NB4 (cell line): ENCODE measurements around the gene MS4A8.

Experiments
- DNase-seq: peaks from one replicate; pipeline ENCODE4 v3.0.0; 2010; ENCODE audit warnings: low read depth
- H3K4me3 ChIP-seq: one replicate; pipeline ENCODE4 v1.5.1; 2011; ENCODE audit warnings: mild to moderate bottlenecking, low read depth, low read length, moderate library complexity
- MYC ChIP-seq: IDR thresholded peaks from 2 replicates; pipeline ENCODE4 v1.6.1; 2011; ENCODE audit warnings: low read depth, low read length
- POLR2A ChIP-seq: IDR thresholded peaks from 2 replicates; pipeline ENCODE4 v1.6.1; 2011; ENCODE audit warnings: mild to moderate bottlenecking; ENCODE audit not compliant: insufficient read length; ENCODE audit errors: extremely low read depth
- TF ChIP-seq, protein P1 (sequence below): IDR thresholded peaks from 2 replicates; pipeline ENCODE4 v1.6.1; 2011; ENCODE audit warnings: low read depth, low read length
- TF ChIP-seq, protein P2 (sequence below): IDR thresholded peaks from one replicate; pipeline ENCODE4 v1.5.1; 2012; ENCODE audit warnings: low read depth, low read length

Gene MS4A8

GRCh38 chr11:60718524-60719316 is 19.3 kb downstream of the MS4A8 start:
- no peak for DNase-seq
- no peak overlapping the region for H3K4me3 ChIP-seq
- TF ChIP-seq POLR2A: no peak
- TF ChIP-seq, protein P1, sequence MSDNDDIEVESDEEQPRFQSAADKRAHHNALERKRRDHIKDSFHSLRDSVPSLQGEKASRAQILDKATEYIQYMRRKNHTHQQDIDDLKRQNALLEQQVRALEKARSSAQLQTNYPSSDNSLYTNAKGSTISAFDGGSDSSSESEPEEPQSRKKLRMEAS: no peak
- TF ChIP-seq, protein P2, sequence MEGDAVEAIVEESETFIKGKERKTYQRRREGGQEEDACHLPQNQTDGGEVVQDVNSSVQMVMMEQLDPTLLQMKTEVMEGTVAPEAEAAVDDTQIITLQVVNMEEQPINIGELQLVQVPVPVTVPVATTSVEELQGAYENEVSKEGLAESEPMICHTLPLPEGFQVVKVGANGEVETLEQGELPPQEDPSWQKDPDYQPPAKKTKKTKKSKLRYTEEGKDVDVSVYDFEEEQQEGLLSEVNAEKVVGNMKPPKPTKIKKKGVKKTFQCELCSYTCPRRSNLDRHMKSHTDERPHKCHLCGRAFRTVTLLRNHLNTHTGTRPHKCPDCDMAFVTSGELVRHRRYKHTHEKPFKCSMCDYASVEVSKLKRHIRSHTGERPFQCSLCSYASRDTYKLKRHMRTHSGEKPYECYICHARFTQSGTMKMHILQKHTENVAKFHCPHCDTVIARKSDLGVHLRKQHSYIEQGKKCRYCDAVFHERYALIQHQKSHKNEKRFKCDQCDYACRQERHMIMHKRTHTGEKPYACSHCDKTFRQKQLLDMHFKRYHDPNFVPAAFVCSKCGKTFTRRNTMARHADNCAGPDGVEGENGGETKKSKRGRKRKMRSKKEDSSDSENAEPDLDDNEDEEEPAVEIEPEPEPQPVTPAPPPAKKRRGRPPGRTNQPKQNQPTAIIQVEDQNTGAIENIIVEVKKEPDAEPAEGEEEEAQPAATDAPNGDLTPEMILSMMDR: no peak

DNA sequence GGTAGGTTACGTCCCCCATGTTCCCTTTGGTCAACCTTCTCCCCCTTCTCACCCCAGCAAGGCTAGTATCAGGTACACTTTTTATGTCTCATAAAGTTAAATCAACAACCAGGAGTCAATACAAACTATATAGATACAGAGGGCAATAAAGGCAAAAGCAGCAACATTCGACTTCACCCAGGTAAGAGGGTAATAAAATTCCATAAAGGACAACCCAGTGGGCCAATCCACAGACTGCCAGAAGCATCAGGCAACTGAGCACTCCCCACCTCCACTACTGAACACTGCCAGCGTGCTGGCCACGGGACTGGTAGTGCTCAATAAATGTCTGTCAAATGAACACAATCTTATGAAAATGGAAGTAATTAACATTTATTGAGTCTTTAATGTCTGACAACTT is 20.0 kb downstream of the MS4A8 start:
- TF ChIP-seq POLR2A (no peak), MYC (no peak)
- TF ChIP-seq, protein P2: no peak
- TF ChIP-seq, protein P1: no peak
- no peak for DNase-seq
- H3K4me3 ChIP-seq: no peak overlapping the region

DNA sequence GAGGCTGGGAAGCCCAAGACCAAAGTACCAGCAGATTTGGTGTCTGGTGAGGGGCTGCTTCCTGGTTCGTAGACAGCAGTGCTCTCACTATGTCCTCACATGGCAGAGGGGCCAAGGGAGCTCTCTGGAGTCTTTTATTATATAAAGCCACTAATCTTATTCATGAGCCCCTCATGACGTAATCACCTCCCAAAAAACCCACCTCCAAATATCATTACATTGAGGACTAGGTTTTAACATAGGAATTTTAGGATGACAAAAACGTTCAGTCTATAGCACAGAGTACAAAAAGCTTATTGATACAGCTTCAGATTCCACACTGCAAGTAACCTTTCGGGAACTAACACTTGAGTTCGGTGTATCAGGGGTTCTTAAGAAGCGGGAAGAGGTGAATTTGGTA is 21.0 kb downstream of the MS4A8 start:
- no peak overlapping the region for H3K4me3 ChIP-seq
- TF ChIP-seq MYC: no peak
- TF ChIP-seq, protein P2: no peak
- no peak for DNase-seq

DNA sequence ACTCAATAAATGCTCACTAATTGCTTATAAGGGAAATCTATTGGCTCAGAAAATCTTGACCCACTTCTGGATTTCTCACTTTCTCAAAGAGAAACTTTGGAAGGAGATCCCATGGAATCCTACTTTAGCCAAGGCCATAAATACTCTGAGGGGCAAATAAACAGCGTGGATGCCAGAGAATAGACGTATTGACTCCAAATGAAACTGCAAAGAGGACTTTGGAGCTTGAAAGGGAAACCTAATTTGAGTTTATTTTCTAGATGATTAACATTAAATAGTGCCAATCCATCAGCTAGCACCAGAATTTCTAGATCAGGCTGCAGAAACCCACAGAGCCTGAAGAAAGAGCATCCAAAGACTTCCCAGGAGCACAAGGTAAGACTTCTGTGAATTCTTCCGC is 25.0 kb downstream of the MS4A8 start, which contains the start of gene MS4A18:
Gene MS4A18, plus strand, starts transcription at position 301 of the 400 bp plus-strand sequence.
- TF ChIP-seq, protein P1: no peak
- TF ChIP-seq MYC (no peak), POLR2A (no peak)
- TF ChIP-seq, protein P2: no peak
- DNase-seq: no peak
- H3K4me3 ChIP-seq: no peak within 1 kb of the TSS

- TF ChIP-seq POLR2A: no peak
- TF ChIP-seq, protein P2: no peak
- no peak for TF ChIP-seq MYC
- TF ChIP-seq, protein P1: no peak
- no peak for DNase-seq
- no peak overlapping the region for H3K4me3 ChIP-seq
These were observed 26.2 kb downstream of the MS4A8 start for GRCh38 chr11:60725592-60725991.

GRCh38 chr11:60731586-60731985 is 32.2 kb downstream of the MS4A8 start:
- no peak for DNase-seq
- H3K4me3 ChIP-seq: no peak overlapping the region
- TF ChIP-seq MYC: no peak
- TF ChIP-seq, protein P1: no peak
- TF ChIP-seq, protein P2: no peak
- no peak for TF ChIP-seq POLR2A
